ENCODE data around the gene HSDL2. TPM values are rescaled to one million over a fixed set of nuclear protein-coding genes. Genes with fewer than 3 reads are reported as not detected.

HSDL2 gene
- total and polyA plus RNA-seq, 10 of the 15 experiments (the other 5 are each of a cell fraction or from before 2014, with no cell fraction given), result 20.9 to 46.1 (median 27.0) TPM

DNA sequence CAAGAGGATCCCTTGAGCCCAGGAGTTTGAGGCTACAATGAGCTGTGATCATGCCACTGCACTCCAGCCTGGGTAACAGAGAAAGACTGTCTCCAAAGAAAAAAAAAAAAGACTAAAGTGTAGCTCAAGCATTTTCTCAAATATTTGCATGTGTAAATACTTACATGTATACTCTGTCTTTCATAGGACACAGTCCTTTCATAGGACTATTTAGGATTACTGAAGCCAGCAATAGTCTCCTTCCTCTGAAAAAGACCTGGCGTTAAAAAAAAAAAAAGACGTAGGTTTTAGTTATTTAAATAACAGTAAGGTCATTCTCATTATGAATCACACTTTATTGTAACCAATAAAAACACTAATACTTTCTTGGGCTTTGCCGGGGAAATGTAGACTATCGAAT, 29.9 kb downstream of the HSDL2 start:
- SMC1A ChIA-PET (ENCODE audit: uncharacterized antibody, unreplicated experiment), result no interaction called here
- no peak overlapping the region for H3K27ac ChIP-seq (ENCODE audit: control insufficient read depth, insufficient read depth)

DNA sequence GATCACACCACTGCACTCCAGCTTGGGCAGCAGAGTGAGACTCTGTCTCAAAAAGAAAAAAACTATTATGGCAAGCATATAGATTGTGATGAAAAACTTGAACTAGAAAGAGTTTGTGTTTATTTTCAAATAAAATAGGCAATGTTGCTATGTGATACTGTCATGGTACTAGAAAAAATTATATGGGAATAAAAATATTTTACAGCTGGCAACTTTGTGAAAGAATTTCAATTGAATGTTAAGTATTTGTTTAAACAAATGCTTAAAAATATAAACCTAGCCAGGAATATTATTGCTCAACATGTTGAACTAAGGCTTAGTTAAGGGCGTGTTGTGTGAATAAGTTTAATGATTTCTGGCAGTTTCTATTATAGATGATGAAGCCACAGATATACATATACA, 31.7 kb downstream of the HSDL2 start:
- no peaks in the 10 kb centered on the region for H3K4me1 ChIP-seq (ENCODE audit: control insufficient read depth, insufficient read depth, low read length)
- BruUV-seq (replicated peaks), result no TSS peak
- ChIA-PET CTCF (interaction anchor here (1.2 kb wide), 1 partner anchor 45 kb away, joined by 3 read pairs; no protein-coding TSS in a partner anchor), SMC1A (ENCODE audit: uncharacterized antibody, unreplicated experiment) (no interaction called here), POLR2A (no interaction called here), RAD21 (ENCODE audit: unreplicated experiment) (no interaction called here)
- intact Hi-C loops (cut with micrococcal nuclease; ENCODE audit: unreplicated experiment), result no loop called here
- H3K79me2 ChIP-seq (ENCODE audit: control insufficient read depth, insufficient read depth, low read length), result no peaks in the 10 kb centered on the region
- FAIRE-seq, result no peak
- no peaks in the 10 kb centered on the region for H3K27me3 ChIP-seq (replicated peaks in 1 of 2; ENCODE audit: control insufficient read depth in 2 of 2, insufficient read depth in 2 of 2, low read length in 1 of 2)
- no peak overlapping the region for H3K4me3 ChIP-seq
- no peak overlapping the region for H2AFZ ChIP-seq (ENCODE audit: control insufficient read depth, low read depth, low read length)
- no peak overlapping the region for H3K4me2 ChIP-seq (ENCODE audit: control insufficient read depth, insufficient read depth)
- no peak overlapping the region for H3K27ac ChIP-seq (ENCODE audit: control insufficient read depth, insufficient read depth)
- peaks cover 0 to 6% of the 10 kb centered on the region in 2 experiments; a peak in 1 of 4 replicates for H3K36me3 ChIP-seq (ENCODE audit: control insufficient read depth in 2 of 2, insufficient read depth in 2 of 2, low read length in 1 of 2)
- in situ Hi-C loops (cut with MboI), result no loop called here
- ATAC-seq, result no peak
- DNase-seq (ENCODE audit: low read depth, low spot score), result no peak
- 96% methylated on average over 1 of the region's 1 CpG for WGBS (ENCODE audit: insufficient coverage, insufficient replicate concordance, low lambda C conversion rate, missing lambda C conversion rate)
- no peaks in the 10 kb centered on the region for H3K9me3 ChIP-seq (replicated peaks; ENCODE audit: control insufficient read depth, insufficient read depth, low read length)
- no peak overlapping the region for H3K9ac ChIP-seq (ENCODE audit: control insufficient read depth, insufficient read depth, low read length)
- H4K20me1 ChIP-seq (ENCODE audit: control insufficient read depth, insufficient read depth), result no peaks in the 10 kb centered on the region
- TF ChIP-seq JUNB (IDR thresholded peaks at IDR 0.05) (no peak), TCF12 (IDR thresholded peaks at IDR 0.05; ENCODE audit: low read depth, low read length) (no peak), KDM1A (IDR thresholded peaks at IDR 0.05; ENCODE audit: borderline replicate concordance) (no peak), BACH1 (IDR thresholded peaks at IDR 0.05; ENCODE audit: borderline replicate concordance) (no peak), HCFC1 (IDR thresholded peaks at IDR 0.05; ENCODE audit: low read length) (no peak), RBBP5 (conservative IDR thresholded peaks at IDR 0.05) (no peak), SPI1 (IDR thresholded peaks at IDR 0.05; ENCODE audit: borderline replicate concordance, insufficient read depth, low read depth, low read length) (no peak), CREB1 (IDR thresholded peaks at IDR 0.05; ENCODE audit: low read depth) (no peak), BRCA1 (IDR thresholded peaks at IDR 0.05; ENCODE audit: low read depth, low read length) (no peak), LARP7 (IDR thresholded peaks at IDR 0.05) (no peak), TARDBP (IDR thresholded peaks at IDR 0.05; ENCODE audit: borderline replicate concordance) (no peak), RAD51 (IDR thresholded peaks at IDR 0.05) (no peak), TCF7 (IDR thresholded peaks at IDR 0.05; ENCODE audit: borderline replicate concordance) (no peak), RFX5 (IDR thresholded peaks at IDR 0.05; ENCODE audit: low read depth, low read length) (no peak)
- TF ChIP-seq, protein P1, sequence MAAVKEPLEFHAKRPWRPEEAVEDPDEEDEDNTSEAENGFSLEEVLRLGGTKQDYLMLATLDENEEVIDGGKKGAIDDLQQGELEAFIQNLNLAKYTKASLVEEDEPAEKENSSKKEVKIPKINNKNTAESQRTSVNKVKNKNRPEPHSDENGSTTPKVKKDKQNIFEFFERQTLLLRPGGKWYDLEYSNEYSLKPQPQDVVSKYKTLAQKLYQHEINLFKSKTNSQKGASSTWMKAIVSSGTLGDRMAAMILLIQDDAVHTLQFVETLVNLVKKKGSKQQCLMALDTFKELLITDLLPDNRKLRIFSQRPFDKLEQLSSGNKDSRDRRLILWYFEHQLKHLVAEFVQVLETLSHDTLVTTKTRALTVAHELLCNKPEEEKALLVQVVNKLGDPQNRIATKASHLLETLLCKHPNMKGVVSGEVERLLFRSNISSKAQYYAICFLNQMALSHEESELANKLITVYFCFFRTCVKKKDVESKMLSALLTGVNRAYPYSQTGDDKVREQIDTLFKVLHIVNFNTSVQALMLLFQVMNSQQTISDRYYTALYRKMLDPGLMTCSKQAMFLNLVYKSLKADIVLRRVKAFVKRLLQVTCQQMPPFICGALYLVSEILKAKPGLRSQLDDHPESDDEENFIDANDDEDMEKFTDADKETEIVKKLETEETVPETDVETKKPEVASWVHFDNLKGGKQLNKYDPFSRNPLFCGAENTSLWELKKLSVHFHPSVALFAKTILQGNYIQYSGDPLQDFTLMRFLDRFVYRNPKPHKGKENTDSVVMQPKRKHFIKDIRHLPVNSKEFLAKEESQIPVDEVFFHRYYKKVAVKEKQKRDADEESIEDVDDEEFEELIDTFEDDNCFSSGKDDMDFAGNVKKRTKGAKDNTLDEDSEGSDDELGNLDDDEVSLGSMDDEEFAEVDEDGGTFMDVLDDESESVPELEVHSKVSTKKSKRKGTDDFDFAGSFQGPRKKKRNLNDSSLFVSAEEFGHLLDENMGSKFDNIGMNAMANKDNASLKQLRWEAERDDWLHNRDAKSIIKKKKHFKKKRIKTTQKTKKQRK (IDR thresholded peaks at IDR 0.05; ENCODE audit: low read depth, low read length), result no peak

More for the DNA sequence above, 29.9 kb downstream of the HSDL2 start:
- Histone ChIP-seq H3K79me2 (ENCODE audit: control insufficient read depth, insufficient read depth, low read length) (no peaks in the 10 kb centered on the region), H3K36me3 (ENCODE audit: control insufficient read depth in 2 of 2, insufficient read depth in 2 of 2, low read length in 1 of 2) (peaks cover 0 to 6% of the 10 kb centered on the region in 2 experiments; a peak in 1 of 4 replicates), H3K4me2 (ENCODE audit: control insufficient read depth, insufficient read depth) (no peak overlapping the region), H3K27me3 (replicated peaks in 1 of 2; ENCODE audit: control insufficient read depth in 2 of 2, insufficient read depth in 2 of 2, low read length in 1 of 2) (no peaks in the 10 kb centered on the region), H4K20me1 (ENCODE audit: control insufficient read depth, insufficient read depth) (no peaks in the 10 kb centered on the region), H3K9me3 (replicated peaks; ENCODE audit: control insufficient read depth, insufficient read depth, low read length) (no peaks in the 10 kb centered on the region), H3K4me1 (ENCODE audit: control insufficient read depth, insufficient read depth, low read length) (no peaks in the 10 kb centered on the region), H2AFZ (ENCODE audit: control insufficient read depth, low read depth, low read length) (no peak overlapping the region), H3K9ac (ENCODE audit: control insufficient read depth, insufficient read depth, low read length) (no peak overlapping the region), H3K4me3 (no peak overlapping the region)
- no peak for TF ChIP-seq MTA2 (IDR thresholded peaks at IDR 0.05; ENCODE audit: low read depth)
- ATAC-seq, result no peak
- in situ Hi-C loops (cut with MboI) (no loop called here), intact Hi-C loops (cut with micrococcal nuclease; ENCODE audit: unreplicated experiment) (no loop called here)
- ChIA-PET RAD21 (ENCODE audit: unreplicated experiment) (no interaction called here), CTCF (no interaction called here), POLR2A (no interaction called here)
- WGBS (ENCODE audit: insufficient coverage, insufficient replicate concordance, low lambda C conversion rate, missing lambda C conversion rate), result 66% methylated on average over 4 of the region's 4 CpGs
- DNase-seq (ENCODE audit: low read depth, low spot score), result no peak
- BruUV-seq (replicated peaks), result no TSS peak
- no peak for FAIRE-seq
